ENCODE data around the gene MIEF1. TPM values are rescaled to one million over a fixed set of nuclear protein-coding genes. Genes with fewer than 3 reads are reported as not detected.

Gene MIEF1
- total RNA-seq, 1 donor from 2014 or later = 59.4 TPM

Other genes starting within 250 kb of the MIEF1 start
- 1,905 and 1,941 TPM in 2 replicates for gene RPL3, start 182.7 kb upstream of the MIEF1 start, total RNA-seq
- gene SYNGR1, start 152.3 kb upstream of the MIEF1 start, total RNA-seq = not detected in 2 replicates
- gene TAB1, start 102.5 kb upstream of the MIEF1 start, total RNA-seq = 23.5 and 27.7 TPM in 2 replicates
- gene MGAT3, start 45.3 kb upstream of the MIEF1 start, total RNA-seq = 1.2 TPM in 2 replicates
- gene ATF4, start 18.3 kb downstream of the MIEF1 start, total RNA-seq = 387 and 390 TPM in 2 replicates
- 98.7 and 101 TPM in 2 replicates for gene RPS19BP1, start 30.5 kb downstream of the MIEF1 start, total RNA-seq
- gene CACNA1I, start 68.5 kb downstream of the MIEF1 start, total RNA-seq = 0.02 and 0.03 TPM in 2 replicates

Measured in activated T-helper 1 cell treated with anti-CD3 and anti-CD28 coated beads, Interleukin-12 subunit alpha, Interleukin-12 subunit beta, Interleukin-2, Interleukin-4 antibody, amounts not matched to agents 30 ng/mL and 10 ng/mL and 1 ng/mL, durations not matched to agents 14 hours and 24 hours and 36 hours (primary cell).